Cerebellar cortex (tissue), 1 donor: Measurements from ENCODE around the gene COL11A2.

ENCODE experiments used
- DNase-seq: peaks from one replicate; pipeline ENCODE4 v3.0.0-alpha.2; 2015; ENCODE audit warnings: low spot score

COL11A2 gene

GRCh38 chr6:33206027-33206863, 14.0 kb upstream of the COL11A2 start:
- DNase-seq: no peak

GRCh38 chr6:33205191-33206026, 13.1 kb upstream of the COL11A2 start:
- peak; percentile 35 for DNase-seq

GRCh38 chr6:33204415-33205190, 12.3 kb upstream of the COL11A2 start, which contains the start of gene HSD17B8:
TSS of gene HSD17B8 (plus strand) at chr6:33204655. CDS start at chr6:33204669, 14 bp downstream.
- DNase-seq: peak; percentile 91

- DNase-seq: no peak
Measured at GRCh38 chr6:33204165-33204414, 11.8 kb upstream of the COL11A2 start.

- DNase-seq: no peak
Measured at GRCh38 chr6:33203443-33204164, 11.3 kb upstream of the COL11A2 start.

- DNase-seq: no peak
Measured at GRCh38 chr6:33202799-33203198, 10.5 kb upstream of the COL11A2 start.

- DNase-seq: no peak
Measured at GRCh38 chr6:33201935-33202334, 9.7 kb upstream of the COL11A2 start.

GRCh38 chr6:33201147-33201545, 8.9 kb upstream of the COL11A2 start:
- no peak for DNase-seq

GRCh38 chr6:33200219-33201146, 8.2 kb upstream of the COL11A2 start, which contains the start of the genes RXRB and SLC39A7:
TSS of gene RXRB (minus strand) at chr6:33200665. CDS start at chr6:33200476, 189 bp downstream.
TSS of gene SLC39A7 (plus strand) at chr6:33200867. CDS start at chr6:33201246, 379 bp downstream.
- peak; percentile 99 for DNase-seq

- DNase-seq: peak; percentile 74
Measured at GRCh38 chr6:33199687-33200218, 7.5 kb upstream of the COL11A2 start.

- DNase-seq: no peak
Measured at GRCh38 chr6:33198853-33199436, 6.7 kb upstream of the COL11A2 start.

GRCh38 chr6:33198159-33198852, 6.0 kb upstream of the COL11A2 start:
- no peak for DNase-seq

- DNase-seq: peak; percentile 84
Measured at GRCh38 chr6:33197431-33198048, 5.3 kb upstream of the COL11A2 start.

- DNase-seq: no peak
Measured at GRCh38 chr6:33195304-33196165, 3.3 kb upstream of the COL11A2 start.

GRCh38 chr6:33194431-33194979, 2.2 kb upstream of the COL11A2 start:
- no peak for DNase-seq

GRCh38 chr6:33193619-33194018, 1.4 kb upstream of the COL11A2 start:
- DNase-seq: no peak
